Endothelial cell of umbilical vein (primary cell): ENCODE data around the gene ITPR1.

ENCODE experiments used
- EZH2 ChIP-seq: IDR thresholded peaks from 2 replicates; pipeline ENCODE4 v1.6.1; 2012; ENCODE audit warnings: borderline replicate concordance, low read depth, mild to moderate bottlenecking, moderate library complexity, low read length, inconsistent platforms; ENCODE audit not compliant: severe bottlenecking
- MYC ChIP-seq: IDR thresholded peaks from one replicate; pipeline ENCODE4 v1.6.1; 2011; ENCODE audit warnings: mild to moderate bottlenecking, low read depth, low read length
- POLR2A ChIP-seq: IDR thresholded peaks from 2 replicates; pipeline ENCODE4 v1.6.1; 2012; ENCODE audit warnings: low read depth, mild to moderate bottlenecking, control low read depth, low read length

DNA sequence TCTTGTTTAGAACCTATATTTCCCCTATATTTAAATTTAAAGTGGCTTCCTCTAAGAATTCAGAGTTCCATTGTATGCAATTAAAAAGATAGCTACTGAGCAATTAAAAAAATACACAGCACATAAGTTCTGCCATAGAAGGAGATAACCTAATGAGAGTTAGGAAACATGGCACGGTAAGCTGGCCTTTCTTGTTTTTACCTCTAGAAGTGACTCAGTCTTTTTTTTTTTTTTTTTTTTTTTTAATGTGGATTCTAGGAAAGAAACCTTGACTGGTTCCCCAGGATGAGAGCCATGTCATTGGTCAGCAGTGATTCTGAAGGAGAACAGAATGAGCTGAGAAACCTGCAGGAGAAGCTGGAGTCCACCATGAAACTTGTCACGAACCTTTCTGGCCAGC lies 343.4 kb downstream of the ITPR1 start:
- TF ChIP-seq EZH2, result no peak
- TF ChIP-seq MYC, result no peak
- TF ChIP-seq POLR2A, result no peak
